ENCODE data around the gene KLRG1.

Gene KLRG1

DNA sequence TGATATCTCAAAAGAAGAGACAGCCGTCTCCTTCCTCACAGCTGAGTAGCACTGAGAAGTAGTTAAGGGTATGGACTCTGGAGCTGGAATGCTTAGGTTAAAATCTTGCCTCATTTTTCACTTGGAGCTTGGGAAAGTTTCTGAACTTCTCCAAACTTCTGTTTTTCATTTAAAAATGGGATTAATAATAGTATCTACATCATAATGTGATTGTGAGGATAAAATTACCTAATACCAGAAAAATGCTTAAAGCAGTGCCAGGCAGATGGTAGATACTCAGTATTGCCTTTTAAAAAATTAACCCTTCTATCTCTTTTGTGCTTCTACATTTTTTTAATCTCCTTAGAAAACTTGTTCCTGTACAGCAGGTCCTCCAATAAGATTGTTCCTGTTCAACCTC is 63.3 kb downstream of the KLRG1 start:
- TF ChIP-seq, protein P1, sequence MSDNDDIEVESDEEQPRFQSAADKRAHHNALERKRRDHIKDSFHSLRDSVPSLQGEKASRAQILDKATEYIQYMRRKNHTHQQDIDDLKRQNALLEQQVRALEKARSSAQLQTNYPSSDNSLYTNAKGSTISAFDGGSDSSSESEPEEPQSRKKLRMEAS (IDR thresholded peaks at IDR 0.05; ENCODE audit: low read depth, low read length) = no peak
- TF ChIP-seq CTCF (IDR thresholded peaks at IDR 0.05; ENCODE audit: low read depth, low read length) = no peak
- no peak for TF ChIP-seq MYC (IDR thresholded peaks at IDR 0.05; ENCODE audit: low read depth, low read length)
- TF ChIP-seq POLR2A (IDR thresholded peaks at IDR 0.05; ENCODE audit: extremely low read depth, insufficient read length) = no peak
- H3K4me3 ChIP-seq (ENCODE audit: low read depth, low read length) = no peak overlapping the region
- no peak for DNase-seq (ENCODE audit: low read depth)

Data from NB4 (cell line).